Endothelial cell of umbilical vein (primary cell): Measurements from ENCODE around the gene SMR3A. TPM values are rescaled to one million over a fixed set of nuclear protein-coding genes. Genes with fewer than 3 reads are reported as not detected.

Experiments used
- BruUV-seq: library from RNA; stranded (reverse); fragments of 400-500 nt; replicated peaks from 2 replicates; lab custom pipeline; 2021; lab: Mats Ljungman, UMichigan
- CTCF ChIA-PET: fragments of 300-600, 350-600 bp; sonication (Branson Sonifier 250); formaldehyde crosslinking; loops from one replicate; lab custom pipeline; 2021; ENCODE audit warnings: antibody characterized with exemption, inconsistent platforms; lab: Charles Lee
- POLR2A ChIA-PET: fragments of 300-600, 350-600 bp; sonication (Branson Sonifier 250); formaldehyde crosslinking; loops from one replicate; lab custom pipeline; 2021; ENCODE audit warnings: antibody characterized with exemption, inconsistent platforms; lab: Charles Lee
- DNase-seq: peaks from one replicate; pipeline ENCODE4 v3.0.0-alpha.2; 2011; ENCODE audit warnings: low read depth, low spot score
- FAIRE-seq: peaks from 2 replicates; lab custom pipeline; 2011; peaks lifted over from hg19 to GRCh38; lab: Jason Lieb, UNC
- H2AFZ ChIP-seq: 2 replicates; pipeline ENCODE4 v1.6.0; 2012; ENCODE audit warnings: low read depth, low read length, control low read depth, inconsistent platforms
- H3K27ac ChIP-seq: 2 replicates; pipeline ENCODE4 v1.5.1; 2011; ENCODE audit warnings: low read depth, mild to moderate bottlenecking, control low read depth, low read length, moderate library complexity; ENCODE audit not compliant: insufficient read depth
- H3K27me3 ChIP-seq, 2 experiments: 2 replicates each; pipeline versions ENCODE4 v1.6.0 to v1.6.1; 2011; ENCODE audit warnings: low read length in 2 of 2, mixed read lengths in 1 of 2; ENCODE audit not compliant: control insufficient read depth in 2 of 2, insufficient read depth in 2 of 2
- H3K36me3 ChIP-seq, 2 experiments: 2 replicates in 1 of 2; 3 replicates in 1 of 2; pipeline ENCODE4 v1.5.1; 2011; ENCODE audit warnings: low read length in 2 of 2, mild to moderate bottlenecking in 1 of 2, moderate library complexity in 1 of 2; ENCODE audit not compliant: control insufficient read depth in 2 of 2, insufficient read depth in 2 of 2; ENCODE audit errors: extremely low read depth in 1 of 2
- H3K4me1 ChIP-seq: 3 replicates; pipeline ENCODE4 v1.5.1; 2011; ENCODE audit warnings: mild to moderate bottlenecking, low read length; ENCODE audit not compliant: control insufficient read depth, insufficient read depth; ENCODE audit errors: extremely low read depth
- H3K4me2 ChIP-seq: 2 replicates; pipeline ENCODE4 v1.6.1; 2011; ENCODE audit warnings: low read length, control low read depth, mixed read lengths; ENCODE audit not compliant: insufficient read depth
- H3K4me3 ChIP-seq, 3 experiments: fragments of 200-600 bp in 1 of 3; sonication (generic), shearing (Covaris generic) in 1 of 3; replicated peaks in 1 of 3; 2 replicates each; pipeline ENCODE4 v1.5.1; 2011 to 2016; ENCODE audit warnings: control low read depth in 3 of 3, low read length in 3 of 3, mild to moderate bottlenecking in 2 of 3, inconsistent platforms in 1 of 3, low read depth in 1 of 3, moderate library complexity in 1 of 3; ENCODE audit not compliant: insufficient read depth in 1 of 3
- H3K79me2 ChIP-seq: 2 replicates; pipeline ENCODE4 v1.6.0; 2012; ENCODE audit warnings: low read length, inconsistent platforms; ENCODE audit not compliant: control insufficient read depth, insufficient read depth
- H3K9ac ChIP-seq: replicated peaks from 2 replicates; pipeline ENCODE3; 2011; ENCODE audit warnings: low read length, control low read depth; ENCODE audit not compliant: insufficient read depth; ENCODE audit errors: extremely low read depth
- H3K9me1 ChIP-seq: replicated peaks from 3 replicates; pipeline ENCODE4 v1.6.0; 2011; ENCODE audit warnings: mild to moderate bottlenecking, low read length; ENCODE audit not compliant: control insufficient read depth, insufficient read depth; ENCODE audit errors: extremely low read depth
- H3K9me3 ChIP-seq: replicated peaks from 2 replicates; pipeline ENCODE4 v1.5.1; 2012; ENCODE audit warnings: low read length, inconsistent platforms; ENCODE audit not compliant: control insufficient read depth, insufficient read depth
- H4K20me1 ChIP-seq: replicated peaks from 2 replicates; pipeline ENCODE3; 2011; ENCODE audit warnings: mild to moderate bottlenecking, low read length; ENCODE audit not compliant: control insufficient read depth, insufficient read depth; ENCODE audit errors: extremely low read depth
- CTCF ChIP-seq, 2 donors: IDR thresholded peaks; 1 replicate in 1 of 2; 2 replicates in 1 of 2; pipeline ENCODE4 v1.5.1; 2011; ENCODE audit warnings: low read length in 2 of 2, mild to moderate bottlenecking in 2 of 2, moderate library complexity in 2 of 2, control low read depth in 1 of 2, inconsistent platforms in 1 of 2, low read depth in 1 of 2; ENCODE audit not compliant: insufficient read depth in 1 of 2; ENCODE audit errors: extremely low read depth in 1 of 2
- EZH2 ChIP-seq: IDR thresholded peaks from 2 replicates; pipeline ENCODE4 v1.6.1; 2012; ENCODE audit warnings: borderline replicate concordance, low read depth, mild to moderate bottlenecking, moderate library complexity, low read length, inconsistent platforms; ENCODE audit not compliant: severe bottlenecking
- FOS ChIP-seq: IDR thresholded peaks from 2 replicates; pipeline ENCODE4 v1.6.1; 2011; ENCODE audit warnings: mild to moderate bottlenecking, low read length, moderate library complexity, borderline replicate concordance; ENCODE audit not compliant: insufficient read depth
- GATA2 ChIP-seq: IDR thresholded peaks from 2 replicates; pipeline ENCODE4 v1.7.0; 2011; ENCODE audit warnings: low read depth, mild to moderate bottlenecking, moderate library complexity, mixed read lengths, low read length; ENCODE audit not compliant: insufficient read length, insufficient read depth
- JUN ChIP-seq: IDR thresholded peaks from 2 replicates; pipeline ENCODE4 v1.6.1; 2011; ENCODE audit warnings: borderline replicate concordance, low read depth; ENCODE audit not compliant: insufficient read length, insufficient read depth
- MAX ChIP-seq: IDR thresholded peaks from 2 replicates; pipeline ENCODE4 v1.6.1; 2011; ENCODE audit not compliant: insufficient read depth, insufficient read length
- MYC ChIP-seq: IDR thresholded peaks from one replicate; pipeline ENCODE4 v1.6.1; 2011; ENCODE audit warnings: mild to moderate bottlenecking, low read depth, low read length
- POLR2A ChIP-seq: IDR thresholded peaks from 2 replicates; pipeline ENCODE4 v1.6.1; 2012; ENCODE audit warnings: low read depth, mild to moderate bottlenecking, control low read depth, low read length
- POLR2AphosphoS5 ChIP-seq: IDR thresholded peaks from 2 replicates; pipeline ENCODE4 v1.6.1; 2012; ENCODE audit warnings: low read depth, mild to moderate bottlenecking, control low read depth, low read length, moderate library complexity; ENCODE audit not compliant: insufficient read depth
- dilution Hi-C: fragments of 300-500 bp; cut with MboI; formaldehyde crosslinking; loops from one replicate; pipeline ENCODE4 v1.15.0; 2019; ENCODE audit warnings: low sequenced_read_pairs; ENCODE audit not compliant: extremely low pct_ligation_motif_present
- intact Hi-C: fragments of 100-400 bp; cut with micrococcal nuclease; formaldehyde crosslinking; loops from one replicate; pipeline ENCODE4 v1.10.0; 2022
- polyA plus RNA-seq, 4 experiments: library from polyadenylated mRNA; depleted of rRNA in 3 of 4; stranded (reverse) in 3 of 4; unstranded in 1 of 4; fragments of >200 nt; gene quantifications; 2 replicates each; pipeline versions ENCODE4 v1.2.1 to v1.2.3, GENCODE V29; 2011 to 2012; ENCODE audit warnings: missing spikeins in 1 of 4
- total RNA-seq: library from RNA; stranded (reverse); gene quantifications from 2 replicates; pipeline ENCODE4 v1.2.3, GENCODE V29; 2021

Gene SMR3A
- total and polyA plus RNA-seq, 2 donors (not counting 3 experiments of a cell fraction or from before 2014, with no cell fraction given) = not detected

- no peak for DNase-seq
- Histone ChIP-seq H3K27me3 (no peaks in the 10 kb centered on the region), H3K9ac (no peak overlapping the region), H3K9me3 (no peaks in the 10 kb centered on the region), H4K20me1 (no peaks in the 10 kb centered on the region), H3K79me2 (no peaks in the 10 kb centered on the region), H3K4me1 (no peaks in the 10 kb centered on the region), H2AFZ (no peak overlapping the region), H3K27ac (no peak overlapping the region), H3K36me3 (no peaks in the 10 kb centered on the region), H3K4me2 (no peak overlapping the region), H3K4me3 (no peak overlapping the region), H3K9me1 (no peaks in the 10 kb centered on the region)
- CTCF ChIA-PET = no interaction called here
- no peak for FAIRE-seq
- intact Hi-C loops (no loop called here), dilution Hi-C loops (no loop called here)
- no TSS peak for BruUV-seq
- POLR2A ChIA-PET = no interaction called here
- no peak for TF ChIP-seq POLR2AphosphoS5
These were observed 24.5 kb upstream of the SMR3A start for GRCh38 chr4:70336043-70336442.

GRCh38 chr4:70337886-70338420 lies 22.6 kb upstream of the SMR3A start:
- dilution Hi-C loops = no loop called here
- BruUV-seq = no TSS peak

More at GRCh38 chr4:70337886-70338420, 22.6 kb upstream of the SMR3A start:
- Histone ChIP-seq H3K36me3 (no peaks in the 10 kb centered on the region), H3K4me3 (no peak overlapping the region), H3K27ac (no peak overlapping the region), H3K4me1 (no peaks in the 10 kb centered on the region), H3K9ac (no peak overlapping the region), H3K9me3 (no peaks in the 10 kb centered on the region), H3K4me2 (no peak overlapping the region), H3K79me2 (no peaks in the 10 kb centered on the region), H2AFZ (no peak overlapping the region), H3K27me3 (no peaks in the 10 kb centered on the region), H4K20me1 (no peaks in the 10 kb centered on the region), H3K9me1 (no peaks in the 10 kb centered on the region)
- POLR2A ChIA-PET = no interaction called here
- TF ChIP-seq FOS = no peak
- TF ChIP-seq MAX = no peak
- TF ChIP-seq POLR2A = no peak
- TF ChIP-seq EZH2 = no peak
- TF ChIP-seq JUN = no peak
- TF ChIP-seq GATA2 = no peak
- no peak for TF ChIP-seq CTCF (IDR thresholded peaks at IDR 0.05; ENCODE audit: extremely low read depth in 1 of 2, insufficient read depth in 1 of 2, low read depth in 1 of 2, low read length in 2 of 2)
- no peak for TF ChIP-seq POLR2AphosphoS5
- TF ChIP-seq MYC = no peak
- CTCF ChIA-PET = interaction anchor here (1.6 kb wide), 1 partner anchor 33 kb away, joined by 3 read pairs; no protein-coding TSS in a partner anchor
- FAIRE-seq = no peak
- intact Hi-C loops = no loop called here
- no peak for DNase-seq
